HEK293 (cell line): Measurements from ENCODE around the gene FIGNL2.

Source experiments
- CTCF ChIA-PET: fragments of 350-600 bp; formaldehyde crosslinking; extraction: SDS; loops from one replicate; lab custom pipeline; 2021; ENCODE audit warnings: antibody characterized with exemption; lab: Yijun Ruan, JAX
- POLR2A ChIA-PET: fragments of 300-600 bp; formaldehyde crosslinking; extraction: SDS; loops from one replicate; lab custom pipeline; 2020; ENCODE audit warnings: antibody characterized with exemption, inconsistent platforms; lab: Yijun Ruan, JAX
- H3K27ac ChIP-seq: fragments of 200-500 bp; sonication (Bioruptor generic); 2 replicates; pipeline ENCODE4 v1.5.1; 2014; ENCODE audit warnings: low read depth, low read length, control low read depth, inconsistent platforms; ENCODE audit errors: extremely low read depth
- H3K36me3 ChIP-seq, 2 experiments: fragments of 200-500 bp in 1 of 2; sonication (Bioruptor generic) in 1 of 2; 1 replicate in 1 of 2; 2 replicates in 1 of 2; pipeline ENCODE4 v1.5.1; 2014 to 2017; ENCODE audit warnings: inconsistent platforms in 2 of 2, low read length in 2 of 2; ENCODE audit not compliant: control insufficient read depth in 2 of 2, insufficient read depth in 1 of 2
- H3K4me1 ChIP-seq: fragments of 200-500 bp; sonication (Bioruptor generic); 2 replicates; pipeline ENCODE4 v1.5.1; 2014; ENCODE audit warnings: mild to moderate bottlenecking, low read length, inconsistent platforms; ENCODE audit not compliant: control insufficient read depth, insufficient read depth
- H3K4me3 ChIP-seq: 2 replicates; pipeline ENCODE4 v1.5.1; 2011; ENCODE audit warnings: low read depth, mild to moderate bottlenecking, control low read depth, low read length, moderate library complexity
- H3K9me3 ChIP-seq: fragments of 200-500 bp; sonication (Bioruptor generic); 2 replicates; pipeline ENCODE4 v1.5.1; 2014; ENCODE audit warnings: low read depth, low read length, inconsistent platforms; ENCODE audit not compliant: control insufficient read depth, insufficient read depth
- ATF2 ChIP-seq: fragments of 450-650 bp; formaldehyde crosslinking; IDR thresholded peaks from 2 replicates; pipeline ENCODE4 v1.5.1; 2016; ENCODE audit warnings: missing biosample characterization, missing genetic modification characterization, low read depth
- KLF1 ChIP-seq: fragments of 450-650 bp; formaldehyde crosslinking; IDR thresholded peaks from 2 replicates; pipeline ENCODE4 v1.5.1; 2016; ENCODE audit warnings: missing biosample characterization, missing genetic modification characterization
- PBX3 ChIP-seq: sonication (generic); formaldehyde crosslinking; IDR thresholded peaks from 2 replicates; pipeline ENCODE4 v1.8.1; 2022; ENCODE audit warnings: mild to moderate bottlenecking, moderate library complexity, missing genetic modification reagents
- PRDM4 ChIP-seq: fragments of 450-650 bp; formaldehyde crosslinking; IDR thresholded peaks from 2 replicates; pipeline ENCODE4 v1.5.1; 2017; ENCODE audit warnings: missing biosample characterization, missing genetic modification characterization
- SALL2 ChIP-seq: fragments of 450-650 bp; formaldehyde crosslinking; IDR thresholded peaks from 2 replicates; pipeline ENCODE4 v1.5.0; 2017; ENCODE audit warnings: missing biosample characterization, mild to moderate bottlenecking, missing genetic modification characterization, borderline replicate concordance
- SCRT1 ChIP-seq: fragments of 450-650 bp; formaldehyde crosslinking; IDR thresholded peaks from 2 replicates; pipeline ENCODE4 v1.5.1; 2016; ENCODE audit warnings: missing biosample characterization, missing genetic modification characterization, borderline replicate concordance
- WT1 ChIP-seq: fragments of 450-650 bp; formaldehyde crosslinking; IDR thresholded peaks from 2 replicates; pipeline ENCODE4 v1.5.1; 2016; ENCODE audit warnings: missing biosample characterization, missing genetic modification characterization
- ZBTB26 ChIP-seq: fragments of 450-650 bp; formaldehyde crosslinking; optimal IDR thresholded peaks from 2 replicates; pipeline ENCODE3; 2016; ENCODE audit warnings: missing biosample characterization, mild to moderate bottlenecking, missing genetic modification characterization
- ZNF133 ChIP-seq: fragments of 450-650 bp; formaldehyde crosslinking; IDR thresholded peaks from 2 replicates; pipeline ENCODE4 v1.5.1; 2016; ENCODE audit warnings: missing biosample characterization, missing genetic modification characterization
- ZNF148 ChIP-seq: fragments of 450-650 bp; formaldehyde crosslinking; IDR thresholded peaks from 2 replicates; pipeline ENCODE4 v1.5.0; 2017; ENCODE audit warnings: missing biosample characterization, missing genetic modification characterization, borderline replicate concordance
- ZNF155 ChIP-seq: fragments of 450-650 bp; formaldehyde crosslinking; IDR thresholded peaks from 2 replicates; pipeline ENCODE4 v1.5.1; 2016; ENCODE audit warnings: missing biosample characterization, missing genetic modification characterization
- ZNF274 ChIP-seq, 2 experiments: fragments of 200-500 bp in 1 of 2; fragments of 450-650 bp in 1 of 2; sonication (Bioruptor generic) in 1 of 2; formaldehyde crosslinking in 1 of 2; IDR thresholded peaks; 2 replicates each; pipeline versions ENCODE4 v1.5.1 to v1.6.1; 2014 to 2016; ENCODE audit warnings: borderline replicate concordance in 1 of 2, inconsistent platforms in 1 of 2, low read length in 1 of 2, missing biosample characterization in 1 of 2, missing genetic modification characterization in 1 of 2
- ZNF571 ChIP-seq: fragments of 450-650 bp; formaldehyde crosslinking; IDR thresholded peaks from 2 replicates; pipeline ENCODE4 v1.5.0; 2017; ENCODE audit warnings: missing biosample characterization, missing genetic modification characterization
- ZNF610 ChIP-seq: fragments of 450-650 bp; formaldehyde crosslinking; IDR thresholded peaks from 2 replicates; pipeline ENCODE4 v1.5.1; 2016; ENCODE audit warnings: missing biosample characterization, missing genetic modification characterization, borderline replicate concordance
- ZNF785 ChIP-seq: fragments of 450-650 bp; formaldehyde crosslinking; IDR thresholded peaks from 2 replicates; pipeline ENCODE4 v1.5.1; 2016; ENCODE audit warnings: missing biosample characterization, missing genetic modification characterization
- ZNF843 ChIP-seq: fragments of 450-650 bp; formaldehyde crosslinking; IDR thresholded peaks from 2 replicates; pipeline ENCODE4 v1.5.1; 2016; ENCODE audit warnings: missing biosample characterization, missing genetic modification characterization
- ZXDB ChIP-seq: fragments of 450-650 bp; formaldehyde crosslinking; IDR thresholded peaks from 2 replicates; pipeline ENCODE4 v1.5.1; 2016; ENCODE audit warnings: missing biosample characterization, missing genetic modification characterization

The FIGNL2 gene

GRCh38 chr12:51893786-51894185 lies 45.3 kb upstream of the FIGNL2 start:
- TF ChIP-seq ZNF571 (tag by site-specific recombination), result no peak
- TF ChIP-seq PRDM4, result no peak
- no peak for TF ChIP-seq SCRT1 (tag by site-specific recombination)
- TF ChIP-seq ZBTB26 (tag by site-specific recombination), result no peak
- TF ChIP-seq ZNF785 (tag by site-specific recombination), result no peak
- no peak for TF ChIP-seq WT1 (tag by site-specific recombination)
- no peak for TF ChIP-seq SALL2 (tag by site-specific recombination)
- no peak for TF ChIP-seq ATF2 (tag by site-specific recombination)
- no peak for TF ChIP-seq KLF1 (tag by site-specific recombination)
- TF ChIP-seq ZXDB (tag by site-specific recombination), result no peak
- no peak for TF ChIP-seq ZNF610 (tag by site-specific recombination)
- no peak for TF ChIP-seq ZNF155
- no peak for TF ChIP-seq PBX3 (CRISPR knock-in tag)
- TF ChIP-seq ZNF148 (tag by site-specific recombination), result no peak
- no peak for TF ChIP-seq ZNF274 (IDR thresholded peaks at IDR 0.05; ENCODE audit: low read length)
- no peak for TF ChIP-seq ZNF274 (tag by site-specific recombination; IDR thresholded peaks at IDR 0.05; ENCODE audit: borderline replicate concordance)
- TF ChIP-seq ZNF133 (tag by site-specific recombination), result no peak
- no peak for TF ChIP-seq ZNF843 (tag by site-specific recombination)
- ChIA-PET POLR2A (no interaction called here), CTCF (interaction anchor here (0.5 to 4.6 kb wide), 19 partner anchors 9 to 132 kb away, joined by 3 to 40 read pairs (median 4); no protein-coding TSS in a partner anchor)
- Histone ChIP-seq H3K27ac (no peak overlapping the region), H3K36me3 (no peaks in the 10 kb centered on the region), H3K4me1 (no peaks in the 10 kb centered on the region), H3K9me3 (no peaks in the 10 kb centered on the region), H3K4me3 (no peak overlapping the region)
